Keratinocyte (primary cell): ENCODE data around the gene SLC16A1. TPM values are rescaled to one million over a fixed set of nuclear protein-coding genes. Genes with fewer than 3 reads are reported as not detected.

Experiments used
- DNase-seq: peaks from one replicate; pipeline ENCODE4 v3.0.0-alpha.2; 2011; ENCODE audit warnings: low read depth, missing footprints, low spot score
- FAIRE-seq: peaks from 2 replicates; lab custom pipeline; 2011; peaks lifted over from hg19 to GRCh38; lab: Jason Lieb, UNC
- H2AFZ ChIP-seq: 2 replicates; pipeline ENCODE4 v1.6.0; 2012; ENCODE audit warnings: low read length, control low read depth, inconsistent platforms; ENCODE audit not compliant: control insufficient read depth
- H3K27ac ChIP-seq: 2 replicates; pipeline ENCODE4 v1.5.1; 2011; ENCODE audit warnings: low read length; ENCODE audit not compliant: control insufficient read depth, insufficient read depth
- H3K27me3 ChIP-seq: 3 replicates; pipeline ENCODE4 v1.6.0; 2011; ENCODE audit warnings: low read length; ENCODE audit not compliant: control insufficient read depth, insufficient read depth; ENCODE audit errors: extremely low read depth
- H3K36me3 ChIP-seq, 2 experiments: 2 replicates in 1 of 2; 3 replicates in 1 of 2; pipeline ENCODE4 v1.5.1; 2011; ENCODE audit warnings: low read length in 2 of 2, mild to moderate bottlenecking in 1 of 2; ENCODE audit not compliant: control insufficient read depth in 2 of 2, insufficient read depth in 2 of 2; ENCODE audit errors: extremely low read depth in 1 of 2
- H3K4me1 ChIP-seq: 3 replicates; pipeline ENCODE4 v1.5.1; 2011; ENCODE audit warnings: low read length; ENCODE audit not compliant: control insufficient read depth, insufficient read depth; ENCODE audit errors: extremely low read depth
- H3K4me2 ChIP-seq: 3 replicates; pipeline ENCODE4 v1.6.0; 2011; ENCODE audit warnings: low read depth, low read length; ENCODE audit not compliant: control insufficient read depth, insufficient read depth; ENCODE audit errors: extremely low read depth
- H3K4me3 ChIP-seq, 3 experiments: fragments of 200-600 bp in 1 of 3; sonication (generic) in 1 of 3; 2 replicates in 2 of 3; 3 replicates in 1 of 3; pipeline ENCODE4 v1.5.1; 2011 to 2016; ENCODE audit warnings: low read length in 3 of 3, mild to moderate bottlenecking in 3 of 3, control low read depth in 2 of 3, inconsistent platforms in 1 of 3, low read depth in 1 of 3, mixed read lengths in 1 of 3, mixed run types in 1 of 3, moderate library complexity in 1 of 3; ENCODE audit not compliant: control insufficient read depth in 2 of 3, insufficient read depth in 2 of 3; ENCODE audit errors: extremely low read depth in 1 of 3
- H3K79me2 ChIP-seq: 2 replicates; pipeline ENCODE4 v1.6.0; 2012; ENCODE audit warnings: low read length; ENCODE audit not compliant: control insufficient read depth, insufficient read depth
- H3K9ac ChIP-seq: 3 replicates; pipeline ENCODE4 v1.6.0; 2011; ENCODE audit warnings: low read length; ENCODE audit not compliant: control insufficient read depth, insufficient read depth; ENCODE audit errors: extremely low read depth
- H3K9me1 ChIP-seq: 3 replicates; pipeline ENCODE4 v1.6.0; 2011; ENCODE audit warnings: low read length; ENCODE audit not compliant: control insufficient read depth, insufficient read depth; ENCODE audit errors: extremely low read depth
- H3K9me3 ChIP-seq: 2 replicates; pipeline ENCODE4 v1.5.1; 2012; ENCODE audit warnings: low read depth, low read length; ENCODE audit not compliant: control insufficient read depth
- H4K20me1 ChIP-seq: 3 replicates; pipeline ENCODE4 v1.6.0; 2011; ENCODE audit warnings: low read length; ENCODE audit not compliant: control insufficient read depth, insufficient read depth; ENCODE audit errors: extremely low read depth
- CTCF ChIP-seq, 3 experiments: IDR thresholded peaks in 1 of 3; conservative IDR thresholded peaks in 1 of 3; optimal IDR thresholded peaks in 1 of 3; 2 replicates in 2 of 3; 3 replicates in 1 of 3; pipeline versions ENCODE3 to v1.5.1; 2011; ENCODE audit warnings: low read length in 3 of 3, mild to moderate bottlenecking in 3 of 3, moderate library complexity in 2 of 3, control low read depth in 1 of 3, inconsistent platforms in 1 of 3; ENCODE audit not compliant: insufficient read depth in 2 of 3; ENCODE audit errors: extremely low read depth in 1 of 3
- EZH2 ChIP-seq: IDR thresholded peaks from one replicate; pipeline ENCODE4 v1.6.1; 2012; ENCODE audit warnings: inconsistent platforms, mild to moderate bottlenecking, low read length, moderate library complexity
- dilution Hi-C: fragments of 300-500 bp; cut with MboI; formaldehyde crosslinking; loops from one replicate; pipeline ENCODE4 v1.7.0; 2020; ENCODE audit warnings: low sequenced_read_pairs; ENCODE audit not compliant: extremely low pct_ligation_motif_present
- polyA plus RNA-seq, 5 experiments: library from polyadenylated mRNA; depleted of rRNA in 3 of 5; stranded (reverse) in 3 of 5; stranded (forward) in 1 of 5; unstranded in 1 of 5; fragments of >200 nt; gene quantifications; 1 replicate in 1 of 5; 2 replicates in 3 of 5; 3 replicates in 1 of 5; pipeline versions ENCODE4 v1.2.1 to v1.2.3, GENCODE V29; 2011 to 2012; ENCODE audit warnings: missing spikeins in 2 of 5, low read depth in 1 of 5, low replicate concordance in 1 of 5

SLC16A1 gene
- polyA plus RNA-seq, 1 donor (not counting 4 experiments of a cell fraction or from before 2014, with no cell fraction given): 242 TPM

DNA sequence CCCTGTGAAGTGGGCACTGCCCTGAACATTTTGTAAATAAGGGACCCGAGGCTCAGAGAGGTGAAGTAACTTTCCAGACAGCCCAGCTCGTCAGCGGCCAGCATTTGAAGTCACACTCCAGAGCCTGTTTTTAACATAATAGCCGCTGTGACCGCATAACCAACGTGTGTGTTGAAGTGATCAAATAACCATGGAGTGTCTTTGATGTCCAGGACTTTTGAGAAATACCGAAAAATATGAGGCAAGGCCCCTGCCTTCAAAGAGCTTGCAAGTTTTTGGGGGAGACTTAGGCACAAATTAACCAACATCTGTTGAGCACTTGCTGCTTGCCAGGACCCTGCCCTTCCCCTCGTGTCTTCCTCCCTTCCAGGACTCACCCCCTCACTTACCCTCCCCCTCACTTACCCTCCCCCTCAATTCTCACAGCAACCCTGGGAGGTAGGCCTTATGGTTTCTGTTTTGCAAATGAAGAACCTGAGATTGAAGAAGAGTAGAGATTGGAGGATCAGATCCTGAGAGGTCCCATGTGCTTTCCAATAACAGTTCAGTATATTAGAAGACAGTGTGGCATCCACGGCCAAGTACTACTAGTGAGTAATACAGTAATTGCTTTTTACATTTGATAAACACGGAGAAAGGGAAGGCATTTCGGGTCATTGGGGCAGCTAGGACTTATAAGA, 1.3 kb upstream of the SLC16A1 start:
- Histone ChIP-seq H3K36me3 (peaks cover 0 to 17% of the 10 kb centered on the region in 2 experiments), H3K79me2 (peaks cover 96% of the 10 kb centered on the region), H3K27me3 (no peaks in the 10 kb centered on the region), H3K9me3 (no peaks in the 10 kb centered on the region), H3K27ac (peak overlapping the region; percentile 92), H3K4me2 (peak overlapping the region; percentile 95), H3K4me3 (peak overlapping the region; percentile 76 to 89 (median 89)), H3K9me1 (peaks cover 5% of the 10 kb centered on the region), H4K20me1 (peaks cover 10% of the 10 kb centered on the region), H3K4me1 (peaks cover 21% of the 10 kb centered on the region), H2AFZ (peak overlapping the region; percentile 50), H3K9ac (peak overlapping the region; percentile 95)
- DNase-seq: no peak
- no peak for TF ChIP-seq CTCF (optimal IDR thresholded peaks at IDR 0.05 in 1 of 3, IDR thresholded peaks at IDR 0.05 in 1 of 3, conservative IDR thresholded peaks at IDR 0.05 in 1 of 3; ENCODE audit: extremely low read depth in 1 of 3, insufficient read depth in 2 of 3, low read length in 3 of 3)
- no peak for TF ChIP-seq EZH2
- dilution Hi-C loops: no loop called here
- peak; percentile 39 for FAIRE-seq

DNA sequence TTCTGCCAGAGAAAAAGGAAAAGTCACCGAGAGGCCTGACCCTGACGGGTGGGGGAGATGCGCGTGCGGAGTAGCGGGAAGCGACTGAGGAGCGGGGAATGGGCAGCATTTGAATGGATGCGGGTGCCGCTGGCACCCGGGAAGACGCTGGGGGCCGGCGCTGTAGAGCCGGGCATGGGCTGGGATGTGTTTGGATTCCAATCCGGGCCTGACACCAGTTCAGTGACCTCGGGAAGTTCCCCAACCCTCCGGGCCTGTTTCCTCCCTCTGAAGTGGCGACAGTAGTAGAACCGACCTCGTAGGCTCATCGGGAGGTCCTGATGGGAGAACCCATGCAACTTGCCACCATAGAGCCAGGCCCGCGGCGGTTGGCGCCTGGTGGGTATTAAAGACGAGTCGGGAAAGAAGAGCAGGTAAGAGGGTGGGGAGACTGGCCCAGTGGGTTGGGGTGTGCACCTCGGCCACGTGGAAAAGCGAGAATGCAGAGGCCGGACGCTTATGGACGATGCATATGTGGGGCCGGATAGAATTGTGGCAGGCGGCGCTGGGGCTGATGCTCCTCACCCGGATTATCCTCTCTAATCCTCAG, 642 bp upstream of the SLC16A1 start:
- peaks cover 5% of the 10 kb centered on the region for H3K9me1 ChIP-seq
- H3K4me2 ChIP-seq: peak overlapping the region; percentile 95
- H3K27me3 ChIP-seq: no peaks in the 10 kb centered on the region
- dilution Hi-C loops: no loop called here
- peak overlapping the region; percentile 82 for H2AFZ ChIP-seq
- FAIRE-seq (no peak), DNase-seq (no peak)
- peak overlapping the region; percentile 95 for H3K9ac ChIP-seq
- H3K9me3 ChIP-seq: no peaks in the 10 kb centered on the region
- H3K4me1 ChIP-seq: peaks cover 26% of the 10 kb centered on the region
- no peak for TF ChIP-seq EZH2
- H3K27ac ChIP-seq: peak overlapping the region; percentile 92
- H3K36me3 ChIP-seq: peaks cover 0 to 22% of the 10 kb centered on the region in 2 experiments
- H3K79me2 ChIP-seq: peaks cover 96% of the 10 kb centered on the region
- H4K20me1 ChIP-seq: peaks cover 10% of the 10 kb centered on the region
- H3K4me3 ChIP-seq: peak overlapping the region; percentile 76 to 89 (median 89)
